Right lung (tissue), 5 donors: ENCODE results near the gene UNC13D. TPM values are rescaled to one million over a fixed set of nuclear protein-coding genes. Genes with fewer than 3 reads are reported as not detected.

ENCODE experiments used
- polyA plus RNA-seq, 5 donors: library from polyadenylated mRNA; unstranded; fragments of 120-200 nt; gene quantifications; one replicate each; pipeline versions ENCODE4 v1.2.1 to v1.2.3, GENCODE V29; 2013; ENCODE audit warnings: inconsistent platforms in 1 of 5, low replicate concordance in 1 of 5; ENCODE audit not compliant: insufficient read length in 5 of 5, insufficient read depth in 1 of 5

UNC13D gene
- polyA plus RNA-seq, 5 donors: 20.7 to 43.6 (median 37.8) TPM

Other genes starting within 250 kb of the UNC13D start
- gene SMIM5, start 211.0 kb downstream of the UNC13D start, polyA plus RNA-seq: 1 to 10 TPM; 1.4 to 3.7 (median 2.3) TPM
- gene RECQL5, start 177.2 kb downstream of the UNC13D start, polyA plus RNA-seq: 10 to 100 TPM; 26.0 to 36.5 (median 33.4) TPM
- 100 to 1,000 TPM; 101 to 112 (median 102) TPM for gene SAP30BP, start 177.1 kb downstream of the UNC13D start, polyA plus RNA-seq
- gene ITGB4, start 122.9 kb downstream of the UNC13D start, polyA plus RNA-seq: 10 to 100 TPM in 1 of 5 donors, 1 to 10 TPM in 4; 6.5 to 10.9 (median 7.2) TPM
- gene GALK1, start 79.2 kb downstream of the UNC13D start, polyA plus RNA-seq: 10 to 100 TPM in 4 of 5 donors, 1 to 10 TPM in 1; 9.3 to 24.7 (median 13.9) TPM
- 10 to 100 TPM; 39.6 to 52.3 (median 46.7) TPM for gene UNK, start 59.6 kb downstream of the UNC13D start, polyA plus RNA-seq
- 10 to 100 TPM; 53.7 to 77.3 (median 74.1) TPM for gene WBP2, start 10.9 kb upstream of the UNC13D start, polyA plus RNA-seq
- gene TRIM47, start 34.2 kb upstream of the UNC13D start, polyA plus RNA-seq: 10 to 100 TPM; 13.0 to 26.4 (median 15.9) TPM
- 10 to 100 TPM; 12.8 to 26.7 (median 20.8) TPM for gene TRIM65, start 52.5 kb upstream of the UNC13D start, polyA plus RNA-seq
- gene MRPL38, start 60.5 kb upstream of the UNC13D start, polyA plus RNA-seq: 10 to 100 TPM; 51.8 to 92.4 (median 73.1) TPM
- 1 to 10 TPM; 6.6 to 9.6 (median 7.9) TPM for gene FBF1, start 96.6 kb upstream of the UNC13D start, polyA plus RNA-seq
- gene ACOX1, start 134.8 kb upstream of the UNC13D start, polyA plus RNA-seq: 10 to 100 TPM; 22.9 to 36.6 (median 27.1) TPM
- gene TEN1, start 134.8 kb upstream of the UNC13D start, polyA plus RNA-seq: 10 to 100 TPM; 21.9 to 34.8 (median 27.5) TPM
- gene CDK3, start 156.5 kb upstream of the UNC13D start, polyA plus RNA-seq: 10 to 100 TPM; 12.7 to 23.1 (median 18.4) TPM
- 10 to 100 TPM; 15.8 to 47.5 (median 43.8) TPM for gene EVPL, start 182.9 kb upstream of the UNC13D start, polyA plus RNA-seq
- gene SRP68, start 228.1 kb upstream of the UNC13D start, polyA plus RNA-seq: 100 to 1,000 TPM in 3 of 5 donors, 10 to 100 TPM in 2; 92.3 to 111 (median 101) TPM
- gene GALR2, start 230.4 kb upstream of the UNC13D start, polyA plus RNA-seq: under 1 TPM in 2 of 5 donors, not detected in 3; 0.10 to 0.27 TPM
- 10 to 100 TPM in 3 of 5 donors, 1 to 10 TPM in 2; 4.1 to 22.2 (median 16.1) TPM for gene ZACN, start 234.8 kb upstream of the UNC13D start, polyA plus RNA-seq